NT2/D1 (cell line): ENCODE measurements around the gene NATD1.

ENCODE experiments used
- DNase-seq: peaks from one replicate; pipeline ENCODE4 v3.0.0-alpha.2; 2011; ENCODE audit warnings: low read depth, low spot score
- H3K27me3 ChIP-seq: 2 replicates; pipeline ENCODE4 v1.6.0; 2011; ENCODE audit warnings: mild to moderate bottlenecking; ENCODE audit not compliant: insufficient read length, insufficient read depth
- H3K36me3 ChIP-seq: 2 replicates; pipeline ENCODE4 v1.6.1; 2011; ENCODE audit warnings: mild to moderate bottlenecking, low read length, mixed read lengths; ENCODE audit not compliant: insufficient read depth, insufficient read length
- H3K4me1 ChIP-seq: 2 replicates; pipeline ENCODE4 v1.5.1; 2011; ENCODE audit not compliant: insufficient read depth, insufficient read length
- H3K4me3 ChIP-seq: 2 replicates; pipeline ENCODE4 v1.5.1; 2011; ENCODE audit warnings: low read depth; ENCODE audit not compliant: insufficient read length
- H3K9ac ChIP-seq: 2 replicates; pipeline ENCODE4 v1.6.0; 2011; ENCODE audit warnings: low read depth; ENCODE audit not compliant: insufficient read length
- H3K9me3 ChIP-seq: 2 replicates; pipeline ENCODE4 v1.5.1; 2011; ENCODE audit warnings: mild to moderate bottlenecking, low read length; ENCODE audit not compliant: insufficient read depth
- ZNF274 ChIP-seq: IDR thresholded peaks from 2 replicates; pipeline ENCODE4 v1.6.1; 2011; ENCODE audit warnings: mild to moderate bottlenecking, low read depth, low read length

NATD1 gene

DNA sequence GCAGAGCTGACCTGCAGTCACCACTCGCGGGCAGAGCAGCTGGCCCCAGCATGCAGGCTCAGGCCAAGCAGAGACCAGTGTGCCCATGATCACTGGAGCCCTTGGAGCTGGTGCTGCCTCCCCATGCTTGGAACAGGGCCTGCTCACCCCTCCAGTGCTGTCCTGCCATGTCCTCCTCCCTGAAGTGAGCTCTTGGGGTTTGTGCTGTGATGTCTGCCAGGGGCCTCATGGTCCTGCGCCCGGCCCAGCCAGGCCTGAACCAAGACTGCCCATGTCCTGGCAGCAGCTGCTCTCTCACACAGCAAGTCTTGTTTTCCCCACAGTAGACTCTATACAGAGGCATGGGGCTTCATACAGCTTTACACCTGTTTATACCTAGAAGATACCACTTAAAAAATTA is 63.8 kb downstream of the NATD1 start:
- Histone ChIP-seq H3K4me3 (no peak overlapping the region), H3K9ac (no peak overlapping the region), H3K9me3 (no peaks in the 10 kb centered on the region), H3K36me3 (peaks cover 41% of the 10 kb centered on the region), H3K27me3 (no peaks in the 10 kb centered on the region), H3K4me1 (peaks cover 5% of the 10 kb centered on the region)
- TF ChIP-seq ZNF274: no peak
- DNase-seq: no peak
